ENCODE data around the gene GNLY.
"Not testable (repeated sequence)": the region's sequence is repeated elsewhere in the genome, so short reads cannot be mapped to it uniquely, and the experiment has no call there.

GNLY gene

DNA sequence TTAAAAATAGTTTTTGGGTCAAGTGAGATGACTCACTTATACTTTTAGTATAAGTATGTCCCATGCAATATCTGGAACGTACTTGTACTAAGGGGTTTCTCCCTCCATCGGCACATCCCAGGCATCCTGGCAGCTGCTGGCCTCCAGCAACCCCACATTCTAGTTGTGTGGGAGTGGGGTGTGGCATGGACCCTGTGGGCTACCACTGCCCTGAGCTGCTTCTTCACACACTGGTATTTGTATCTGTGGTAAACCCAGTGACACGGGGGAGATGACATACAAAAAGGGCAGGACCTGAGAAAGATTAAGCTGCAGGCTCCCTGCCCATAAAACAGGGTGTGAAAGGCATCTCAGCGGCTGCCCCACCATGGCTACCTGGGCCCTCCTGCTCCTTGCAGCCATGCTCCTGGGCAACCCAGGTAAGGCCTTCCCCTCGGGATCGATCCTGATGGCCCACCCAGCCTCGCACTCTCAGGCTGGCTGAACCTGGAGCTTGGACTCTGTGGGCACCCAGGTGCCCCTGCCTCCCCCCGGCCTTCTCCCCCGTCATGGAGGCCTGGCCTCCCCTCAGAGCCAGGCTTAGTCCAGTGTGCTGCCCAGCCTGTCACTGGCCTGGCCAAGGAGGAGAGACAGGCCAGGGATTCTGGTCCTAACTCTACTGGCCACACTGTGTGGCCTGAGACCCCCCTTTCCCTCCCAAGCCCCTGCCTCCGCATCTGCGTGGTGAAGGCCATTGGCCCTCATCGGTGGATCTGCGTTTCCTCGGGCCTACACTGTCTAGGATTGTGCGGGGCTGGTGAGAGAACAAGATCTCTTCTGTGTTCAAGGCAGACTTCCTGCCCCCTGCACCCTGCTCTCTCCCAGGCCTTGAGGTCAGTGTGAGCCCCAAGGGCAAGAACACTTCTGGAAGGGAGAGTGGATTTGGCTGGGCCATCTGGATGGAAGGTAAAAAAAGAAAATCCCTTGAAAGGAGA is at the start of gene GNLY:
Gene GNLY (plus strand): TSS at position 307 of the 974 bp plus-strand sequence. CDS start 61 bp downstream, at position 368.
- DNase-seq (ENCODE audit: low read depth), result no peak

DNA sequence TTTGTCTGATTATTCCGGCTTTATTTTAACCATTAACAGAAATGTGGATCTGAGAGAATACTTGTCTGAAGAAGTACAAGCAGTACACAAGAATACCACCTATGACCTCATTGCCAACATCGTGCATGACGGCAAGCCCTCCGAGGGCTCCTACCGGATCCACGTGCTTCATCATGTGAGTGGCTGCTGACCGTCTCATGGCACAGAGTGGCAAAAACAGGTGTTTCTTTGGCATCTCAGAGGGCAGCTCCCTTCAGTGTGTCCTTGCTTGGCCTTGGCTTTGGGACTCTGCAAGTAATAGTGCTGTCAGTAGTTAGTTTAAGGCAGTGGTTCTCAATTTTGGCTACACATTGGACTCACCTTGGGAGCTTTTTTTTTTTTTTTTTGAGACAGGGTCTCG is 49.2 kb upstream of the GNLY start:
- no peak for DNase-seq (ENCODE audit: low read depth)

DNA sequence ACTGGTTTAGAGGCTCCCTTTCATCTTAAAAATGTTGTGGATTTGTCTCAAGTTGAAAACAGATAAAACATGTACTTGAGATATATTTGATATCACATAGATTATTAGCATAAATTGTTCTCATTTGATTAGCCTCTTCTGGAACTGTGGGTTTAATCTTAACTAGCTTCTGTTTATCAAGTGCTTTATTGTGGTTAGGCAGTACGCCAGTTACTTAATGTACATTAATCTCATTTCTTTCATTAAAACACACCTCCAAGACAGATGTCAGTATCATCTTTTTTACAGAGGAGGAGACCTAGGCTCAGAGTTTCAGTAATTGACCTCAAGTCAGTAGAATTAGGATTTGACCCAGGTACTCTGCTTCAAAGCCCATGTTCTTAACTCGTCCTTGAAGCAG is 48.0 kb upstream of the GNLY start:
- DNase-seq (ENCODE audit: low read depth), result no peak

DNA sequence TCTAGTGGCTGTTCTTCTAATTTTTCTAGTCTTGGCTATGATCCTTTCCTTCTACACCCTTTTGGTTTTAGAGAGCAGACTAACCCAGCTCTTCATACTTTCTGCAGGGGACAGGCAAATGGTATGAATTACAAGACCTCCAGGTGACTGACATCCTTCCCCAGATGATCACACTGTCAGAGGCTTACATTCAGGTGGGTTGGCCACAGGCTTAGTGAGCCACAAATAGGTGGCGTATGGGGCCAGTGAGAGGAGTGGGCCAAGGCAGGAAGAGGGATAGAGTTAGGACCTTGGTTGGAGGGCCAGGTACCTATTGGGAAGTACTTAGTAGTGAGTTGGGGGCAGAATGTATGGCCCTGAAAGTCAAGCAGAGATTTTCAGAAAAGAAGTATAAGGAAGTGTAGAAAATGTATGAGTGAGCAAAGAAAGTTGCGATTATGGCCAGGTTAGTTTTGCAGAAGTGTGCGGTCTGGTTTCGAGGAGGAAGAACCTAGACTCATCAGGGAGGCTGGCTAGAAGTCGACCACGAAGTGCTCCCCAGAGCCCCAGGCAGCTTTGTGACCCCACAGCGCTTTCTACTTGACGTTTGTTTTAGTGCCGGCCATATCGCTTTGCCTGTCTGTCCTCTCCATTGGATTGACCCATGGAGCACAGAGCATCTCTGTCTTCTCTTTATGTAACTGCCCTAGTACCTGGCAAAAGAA is 46.2 kb upstream of the GNLY start:
- DNase-seq (ENCODE audit: low read depth), result no peak

DNA sequence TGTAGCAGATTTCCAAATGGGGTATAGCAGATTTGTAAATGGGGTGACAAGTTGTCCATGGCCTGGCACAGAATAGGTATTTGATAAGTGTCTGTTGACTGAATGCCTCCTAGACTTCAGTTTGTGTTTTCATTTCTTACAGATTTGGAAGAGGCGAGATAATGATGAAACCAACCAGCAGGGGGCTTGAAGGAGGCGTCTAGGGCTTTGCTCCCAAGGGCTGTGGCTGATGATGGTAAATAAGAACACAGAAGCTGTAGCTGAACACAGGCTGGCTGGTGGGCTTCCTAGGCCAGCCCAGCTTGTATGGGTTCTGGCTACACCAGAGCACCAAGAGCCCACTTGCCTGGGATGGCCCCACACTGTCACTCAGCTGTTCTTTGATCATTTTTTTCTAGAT is 45.5 kb upstream of the GNLY start:
- DNase-seq (ENCODE audit: low read depth), result no peak

DNA sequence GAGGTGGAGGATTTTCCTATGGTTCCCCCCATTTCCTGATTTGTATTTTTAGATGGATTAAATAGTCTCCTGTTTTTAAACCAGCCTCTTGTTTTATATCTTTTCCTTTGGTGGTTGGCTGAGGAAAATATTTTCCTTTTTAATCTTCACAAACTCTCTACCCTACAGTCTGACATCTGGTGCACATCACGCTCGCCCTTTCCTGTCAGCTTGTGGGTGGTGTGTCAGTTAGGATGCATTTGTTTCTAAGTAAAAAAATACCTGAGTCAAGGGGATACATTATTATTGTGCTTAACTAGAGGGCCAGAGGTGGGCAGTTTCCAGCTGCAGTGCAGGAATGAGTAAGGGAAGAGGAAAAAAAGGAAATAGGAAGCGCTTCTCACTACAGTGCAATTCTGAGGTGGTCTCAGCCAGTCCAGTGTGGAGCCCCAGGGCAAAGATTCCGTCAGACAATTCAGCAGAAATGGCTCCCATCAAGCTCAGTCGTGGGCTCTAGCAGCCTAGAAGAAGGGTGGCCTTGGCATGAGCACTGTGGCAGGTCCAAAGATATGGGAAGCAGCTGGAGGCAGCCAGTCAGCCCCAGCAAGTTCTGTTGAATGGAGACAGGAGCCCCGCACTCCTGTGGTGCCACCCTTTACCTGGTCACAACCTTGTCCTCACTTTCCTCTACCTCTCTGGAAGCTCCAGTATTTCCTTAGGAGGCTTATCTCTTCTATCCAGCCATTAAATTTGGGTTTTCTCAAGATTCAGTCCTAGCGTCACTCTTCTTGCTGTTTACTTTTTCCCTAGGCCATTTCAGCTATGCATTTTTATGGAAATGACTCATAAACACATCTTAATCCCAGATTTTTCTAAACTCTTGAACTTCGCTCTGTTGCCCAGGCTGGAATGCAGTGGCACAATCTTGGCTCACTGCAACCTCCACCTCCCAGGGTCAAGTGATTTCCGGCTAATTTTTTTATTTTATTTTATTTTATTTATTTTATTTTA is 44.7 kb upstream of the GNLY start:
- no peak for DNase-seq (ENCODE audit: low read depth)

DNA sequence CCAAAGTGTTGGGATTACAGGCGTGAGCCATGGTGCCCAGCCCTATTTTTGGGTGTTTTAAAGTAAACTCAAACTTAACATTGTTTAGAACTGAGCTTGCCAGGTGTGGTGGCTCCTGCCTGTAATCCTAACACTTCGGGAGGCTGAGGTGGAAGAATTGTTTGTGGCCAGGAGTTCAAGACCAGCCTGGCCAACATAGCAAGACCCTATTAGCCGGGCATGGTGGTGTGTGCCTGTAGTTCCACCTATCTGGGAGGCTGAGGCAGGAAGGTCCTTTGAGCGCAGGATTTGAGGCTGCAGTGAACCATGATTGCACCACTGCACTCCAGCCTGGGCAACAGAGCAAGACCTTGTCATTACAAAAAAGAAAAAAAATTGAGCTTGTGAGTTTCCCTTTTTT is 43.7 kb upstream of the GNLY start:
- DNase-seq (ENCODE audit: low read depth), result no peak

DNA sequence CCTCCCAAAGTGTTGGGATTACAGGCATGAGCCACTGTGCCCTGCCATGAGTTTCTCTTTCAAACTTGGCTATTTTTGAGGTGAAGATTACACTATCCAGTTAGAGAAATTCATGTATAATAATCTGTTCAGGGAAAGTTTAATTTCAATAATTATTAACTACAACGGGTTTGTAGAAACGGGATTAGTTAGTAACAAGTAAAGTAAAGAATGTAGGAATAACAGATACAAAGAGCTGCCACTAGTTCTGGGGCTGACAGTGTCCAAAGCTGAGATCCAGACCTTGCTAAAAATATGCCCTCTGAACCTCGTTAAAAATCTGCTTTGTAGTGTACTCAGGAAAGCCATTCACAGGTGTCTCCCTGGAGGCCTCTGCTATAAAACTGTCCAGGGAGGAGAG is 43.1 kb upstream of the GNLY start:
- no peak for DNase-seq (ENCODE audit: low read depth)

DNA sequence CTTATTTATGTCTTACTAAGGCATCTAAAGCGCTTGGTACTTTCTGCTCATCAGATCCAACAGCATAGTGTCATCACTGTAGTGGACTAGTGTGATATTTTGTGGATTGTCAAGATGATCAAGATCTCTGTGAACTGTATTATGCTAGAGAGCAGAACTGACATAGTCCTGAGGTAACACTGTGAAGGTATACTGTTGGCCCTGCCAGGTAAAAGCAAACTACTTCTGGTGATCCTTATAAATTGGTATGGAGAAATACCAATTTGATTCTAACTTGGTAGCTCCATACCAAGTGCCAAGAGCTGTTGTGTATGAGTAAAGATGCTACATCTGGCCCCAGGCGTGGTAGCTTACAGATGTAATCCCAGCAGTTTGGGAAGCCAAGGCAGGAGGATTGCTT is 42.1 kb upstream of the GNLY start:
- no peak for DNase-seq (ENCODE audit: low read depth)

DNA sequence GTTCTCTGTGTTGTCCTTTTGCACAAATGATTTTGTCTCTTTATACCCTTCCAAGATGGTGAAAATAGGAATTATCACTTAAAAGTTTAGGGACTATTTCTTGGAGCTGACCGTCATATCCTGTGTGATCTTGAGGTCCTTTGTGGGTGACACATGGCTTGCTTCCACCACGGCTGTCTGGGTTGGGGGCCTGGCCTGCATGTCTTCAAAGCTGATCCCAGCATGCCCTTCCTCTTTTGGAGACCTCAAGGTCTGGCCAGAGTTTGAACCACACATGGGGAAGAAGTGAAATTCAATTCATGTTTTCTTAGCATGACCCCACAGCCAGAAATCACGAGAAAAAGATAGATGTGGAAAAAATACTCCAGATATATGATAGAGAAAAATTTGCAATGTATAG is 40.2 kb upstream of the GNLY start:
- no peak for DNase-seq (ENCODE audit: low read depth)

DNA sequence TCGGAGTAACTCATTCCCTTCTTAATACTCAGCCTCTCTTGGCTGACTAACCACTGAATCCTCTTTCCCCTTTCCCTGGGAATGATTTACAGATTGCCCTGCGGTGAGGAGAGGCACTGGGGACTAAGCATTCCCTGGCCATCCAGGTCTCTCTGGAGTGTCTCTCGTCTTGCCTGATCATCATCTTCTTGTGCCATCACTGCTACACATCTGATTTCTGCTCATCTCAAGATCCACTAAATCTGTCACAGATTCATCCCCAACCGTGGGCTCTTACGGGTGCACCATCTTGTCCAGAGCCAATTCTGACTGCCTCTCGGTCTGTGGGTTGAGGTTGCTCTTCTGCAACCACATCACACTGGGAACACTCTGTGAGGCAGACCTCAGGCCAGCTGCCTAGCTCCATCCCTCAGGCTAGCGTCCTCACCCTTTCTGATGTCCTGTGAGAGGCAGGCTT is 38.2 kb upstream of the GNLY start:
- no peak for DNase-seq (ENCODE audit: low read depth)

DNA sequence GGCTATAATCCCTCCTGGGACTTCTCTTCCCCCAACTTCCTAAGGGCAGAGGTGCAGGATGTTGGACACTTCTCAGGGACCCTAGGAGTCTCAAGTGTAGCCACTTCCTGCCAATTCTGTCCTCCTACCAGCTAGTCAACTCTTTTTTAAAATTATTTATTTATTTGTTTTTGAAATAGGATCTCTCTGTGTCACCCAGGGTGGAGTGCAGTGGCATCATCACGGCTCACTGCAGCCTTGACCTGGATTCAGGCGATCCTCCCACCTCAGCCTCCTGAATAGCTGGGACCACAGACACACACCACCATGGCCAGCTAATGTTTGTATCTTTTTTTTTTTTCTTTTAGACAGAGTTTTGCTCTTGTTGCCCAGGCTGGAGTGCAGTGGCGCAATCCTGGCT is 37.7 kb upstream of the GNLY start:
- DNase-seq (ENCODE audit: low read depth), result no peak

DNA sequence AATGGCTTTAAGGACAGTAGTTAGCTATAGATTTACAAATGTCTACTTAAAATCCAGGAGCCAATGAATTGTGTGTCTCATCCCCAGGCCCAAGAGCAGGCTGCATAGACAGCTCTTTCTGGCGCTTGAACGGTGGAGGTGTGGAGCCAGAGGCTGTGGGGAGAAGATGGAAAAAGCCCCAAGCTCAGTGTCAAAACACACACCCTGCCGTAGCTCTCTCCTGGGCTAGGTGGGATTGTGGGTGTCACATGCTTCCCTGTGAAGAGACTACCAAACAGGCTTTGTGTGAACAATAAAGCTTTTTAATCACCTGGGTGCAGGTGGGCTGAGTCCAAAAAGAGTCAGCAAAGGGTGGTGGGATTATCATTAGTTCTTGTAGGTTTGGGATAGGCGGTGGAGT is 36.8 kb upstream of the GNLY start:
- not testable (repeated sequence) for DNase-seq (ENCODE audit: low read depth)

DNA sequence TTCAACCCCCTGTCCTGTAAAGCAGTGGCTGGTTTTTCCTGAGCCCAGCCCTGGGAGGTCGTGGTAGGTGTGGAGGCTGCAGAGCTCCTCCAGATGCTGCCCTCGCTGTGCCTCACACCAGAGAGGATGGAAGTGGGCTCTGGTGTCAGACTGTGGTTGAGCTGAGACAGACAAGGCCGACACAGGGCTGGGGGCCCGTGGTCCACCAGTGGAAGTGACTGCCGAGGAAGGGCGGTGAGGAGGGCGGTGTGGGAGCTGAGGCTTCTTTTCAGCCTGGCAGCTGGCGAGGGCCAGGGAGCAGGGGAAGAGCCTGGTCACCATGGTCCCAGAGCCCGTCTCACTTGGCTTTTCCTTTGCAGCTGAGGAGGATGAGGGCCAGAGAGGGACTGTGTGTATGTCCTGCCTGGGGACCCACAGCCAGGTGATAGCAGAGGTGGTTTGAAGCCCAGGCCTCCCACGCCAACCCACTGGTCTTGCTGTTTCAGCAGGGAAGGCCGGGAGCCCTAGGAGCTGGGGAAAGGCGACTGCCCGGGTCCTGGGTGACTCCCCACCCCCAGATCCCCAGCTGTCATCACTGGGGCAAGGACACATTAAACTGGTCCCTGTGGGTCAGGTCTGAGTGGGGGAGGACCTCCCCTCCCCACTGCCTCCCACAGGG is 34.7 kb upstream of the GNLY start:
- DNase-seq (ENCODE audit: low read depth), result no peak

DNA sequence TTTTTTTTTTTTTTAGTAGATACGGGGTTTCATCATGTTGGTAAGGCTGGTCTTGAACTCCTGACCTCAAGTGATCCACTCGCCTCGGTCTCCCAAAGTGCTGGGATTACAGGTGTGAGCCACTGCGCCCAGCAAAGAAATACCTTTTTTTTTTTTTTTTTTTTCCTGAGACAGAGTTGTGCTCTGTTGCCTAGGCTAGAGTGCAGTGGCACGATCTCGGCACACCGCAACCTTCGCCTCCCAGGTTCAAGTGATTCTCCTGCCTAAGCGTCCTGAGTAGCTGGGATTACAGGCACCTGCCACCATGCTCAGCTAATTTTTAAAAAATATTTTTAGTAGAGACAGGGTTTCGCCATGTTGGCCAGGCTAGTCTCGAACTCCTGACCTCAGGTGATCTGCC is 33.9 kb upstream of the GNLY start:
- DNase-seq (ENCODE audit: low read depth), result not testable (repeated sequence)

DNA sequence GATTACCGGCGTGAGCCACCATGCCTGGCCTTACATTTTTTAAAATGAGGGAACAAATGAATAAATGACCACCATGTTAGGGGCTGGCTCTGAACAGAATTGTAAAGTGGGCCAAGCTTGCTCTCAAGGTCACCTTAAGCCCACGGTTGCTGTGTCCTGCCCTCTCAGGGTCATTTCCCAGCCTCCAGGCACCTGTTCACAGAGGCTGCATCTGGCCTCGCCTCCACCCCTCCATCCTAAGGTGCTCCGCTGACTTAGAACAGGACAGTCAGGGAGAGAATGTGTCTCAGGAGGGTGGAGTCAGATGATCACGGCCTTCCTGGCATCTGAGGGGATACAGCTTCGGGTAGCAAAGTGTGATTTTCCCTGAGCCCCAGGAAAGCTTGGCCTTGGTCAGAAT is 33.4 kb upstream of the GNLY start:
- no peak for DNase-seq (ENCODE audit: low read depth)

DNA sequence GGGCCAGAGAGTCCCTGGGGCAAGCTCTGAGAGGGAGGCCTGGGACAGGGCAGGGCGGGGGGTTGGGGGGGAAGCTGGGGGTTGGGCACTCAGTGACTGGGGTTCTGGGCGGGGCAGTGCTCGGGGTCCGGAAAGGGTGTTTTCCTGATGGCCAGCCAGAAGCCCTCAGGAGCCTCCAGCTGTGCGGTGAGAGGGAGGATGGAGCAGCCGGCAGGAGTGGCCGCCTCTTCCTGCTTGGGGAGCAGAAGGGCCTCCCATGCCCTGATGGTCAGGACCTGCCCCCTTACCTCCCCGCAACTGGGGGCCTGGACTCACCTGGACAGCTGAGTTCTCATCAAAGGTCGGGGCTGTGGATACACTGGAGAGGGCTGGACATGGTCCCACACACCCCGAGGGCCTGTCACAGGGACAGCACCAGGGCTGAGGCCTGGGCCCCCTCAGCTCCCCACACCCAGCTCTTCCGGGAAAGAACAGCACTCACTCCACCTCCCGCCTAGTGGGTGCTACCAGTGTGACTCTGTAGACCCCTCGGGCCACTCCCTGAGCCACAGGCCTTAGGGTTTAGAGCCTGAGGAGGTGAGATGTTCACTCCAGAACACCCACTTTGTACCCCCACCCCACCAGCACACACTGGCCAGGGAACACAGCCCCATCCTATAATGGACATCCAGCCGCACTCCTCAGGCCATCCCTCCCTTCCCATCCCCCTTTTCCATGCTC is 32.9 kb upstream of the GNLY start:
- no peak for DNase-seq (ENCODE audit: low read depth)

DNA sequence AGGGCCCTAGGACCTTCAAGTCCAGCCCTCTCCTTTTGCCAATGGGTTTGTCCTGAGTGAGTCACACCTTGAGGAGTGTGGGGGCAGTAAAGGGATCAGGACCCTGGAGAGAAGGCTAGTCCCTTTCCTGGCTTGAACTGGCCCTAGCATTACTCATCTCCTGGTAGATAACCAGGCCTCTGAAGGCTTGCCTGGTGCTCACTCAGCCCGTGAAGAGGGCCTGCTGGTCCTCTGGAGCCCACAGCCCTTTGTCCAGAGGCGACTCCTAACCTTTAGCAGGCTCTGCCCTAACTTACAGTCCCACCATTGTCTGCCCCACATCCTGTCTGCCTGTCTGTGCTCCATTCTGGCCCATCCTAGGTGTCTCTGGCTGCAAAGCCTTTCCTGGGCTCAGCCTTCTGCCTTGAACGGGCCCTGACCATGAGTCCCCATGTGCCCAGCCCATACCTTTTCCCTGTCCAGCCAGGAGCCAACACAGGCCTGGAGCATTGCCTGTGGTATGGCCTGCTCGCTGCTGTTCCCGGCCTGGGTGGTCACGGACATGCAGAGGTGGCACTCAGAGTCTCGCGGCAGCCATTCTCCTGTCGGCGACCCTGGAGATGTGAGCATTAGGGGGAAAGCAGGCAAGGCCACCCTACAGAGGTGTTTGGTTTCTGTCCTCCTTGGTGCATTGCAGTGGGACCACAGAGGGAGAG is 31.1 kb upstream of the GNLY start:
- no peak for DNase-seq (ENCODE audit: low read depth)

DNA sequence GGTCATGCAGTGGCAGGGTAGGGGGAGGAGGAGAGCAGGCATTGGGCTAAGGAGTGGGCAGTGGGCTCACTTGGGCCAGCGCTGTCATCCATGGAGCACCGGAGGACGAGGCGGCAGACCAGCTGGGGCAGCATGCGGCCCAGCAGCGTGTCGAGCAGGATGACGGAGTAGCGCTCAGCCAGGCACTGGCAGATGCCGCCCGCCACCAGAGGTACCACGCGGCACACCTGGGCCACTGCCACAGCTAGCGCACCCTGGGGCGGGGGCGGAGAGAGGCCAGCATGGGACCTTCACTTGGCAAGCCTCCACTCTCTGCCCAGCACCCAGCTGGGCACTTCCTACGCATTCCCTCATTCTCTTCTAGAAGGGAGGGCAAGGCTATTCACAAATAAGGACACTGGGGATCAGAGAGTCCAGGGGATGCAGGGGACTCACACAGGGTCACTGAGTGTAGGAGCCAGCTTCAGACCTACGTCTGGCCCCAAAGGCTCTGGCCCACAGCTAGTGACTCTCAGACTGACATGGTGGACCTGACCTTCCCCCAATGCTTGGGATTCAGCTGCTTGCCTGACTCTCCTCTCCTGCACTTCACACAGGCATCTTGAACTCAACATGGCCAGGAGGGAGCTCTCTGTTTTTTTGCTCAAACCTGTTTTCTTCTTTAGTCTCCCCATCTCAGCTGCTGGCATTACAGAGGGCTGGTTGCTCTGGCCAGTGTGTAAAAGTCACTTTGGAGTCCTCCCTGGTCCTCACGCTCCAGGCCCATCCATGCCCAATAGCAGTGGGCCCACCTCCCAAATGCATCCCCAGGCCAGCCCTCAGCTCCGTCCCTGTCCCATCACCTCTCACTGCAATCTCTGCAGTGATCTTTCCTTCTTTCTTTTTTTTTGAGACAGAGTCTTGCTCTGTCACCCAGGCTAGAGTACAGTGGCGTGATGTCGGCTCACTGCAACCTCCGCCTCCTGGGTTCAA is 30.3 kb upstream of the GNLY start:
- DNase-seq (ENCODE audit: low read depth), result no peak

Measured in activated gamma-delta T cell treated with anti-CD3 and anti-CD28 coated beads, Interleukin-2, amount 50 U/mL, for 16 hours (primary cell).